Endothelial cell (in vitro differentiated cells): Measurements from ENCODE around the gene CDSN. TPM values are rescaled to one million over a fixed set of nuclear protein-coding genes. Genes with fewer than 3 reads are reported as not detected.

Source experiments
- DNase-seq: peaks from one replicate; pipeline ENCODE4 v3.0.0; 2021; ENCODE audit warnings: low spot score
- H3K27ac Mint-ChIP-seq: one replicate; pipeline ENCODE4 v1.8.0; 2021; ENCODE audit warnings: mixed read lengths, inconsistent platforms; ENCODE audit not compliant: unreplicated experiment
- H3K27me3 Mint-ChIP-seq: one replicate; pipeline ENCODE4 v1.8.0; 2021; ENCODE audit warnings: mild to moderate bottlenecking, moderate library complexity, mixed read lengths, inconsistent platforms; ENCODE audit not compliant: unreplicated experiment
- H3K36me3 Mint-ChIP-seq: one replicate; pipeline ENCODE4 v1.8.0; 2021; ENCODE audit warnings: mild to moderate bottlenecking, low read depth, mixed read lengths, inconsistent platforms; ENCODE audit not compliant: unreplicated experiment
- H3K4me1 Mint-ChIP-seq: one replicate; pipeline ENCODE4 v1.8.0; 2021; ENCODE audit warnings: mild to moderate bottlenecking, mixed read lengths, inconsistent platforms; ENCODE audit not compliant: unreplicated experiment
- H3K4me3 Mint-ChIP-seq: one replicate; pipeline ENCODE4 v1.8.0; 2021; ENCODE audit warnings: mild to moderate bottlenecking, mixed read lengths, inconsistent platforms; ENCODE audit not compliant: unreplicated experiment
- H3K9me3 Mint-ChIP-seq: one replicate; pipeline ENCODE4 v1.8.0; 2021; ENCODE audit warnings: mixed read lengths, inconsistent platforms; ENCODE audit not compliant: unreplicated experiment
- CTCF ChIP-seq: fragments of 200-600 bp; sonication (generic); IDR thresholded peaks from one replicate; pipeline ENCODE4 v1.5.0; 2021; ENCODE audit warnings: antibody characterized with exemption; ENCODE audit not compliant: unreplicated experiment
- total RNA-seq: library from RNA; stranded (reverse); fragmentation: NEBNext Ultra II Directional; extraction: Animal tissue kit (Norgen Biotek cat#: 25700); gene quantifications from one replicate; pipeline ENCODE4 v1.2.1, GENCODE V29; 2021; ENCODE audit not compliant: unreplicated experiment

Gene CDSN
- total RNA-seq, 1 donor from 2014 or later, result not detected

DNA sequence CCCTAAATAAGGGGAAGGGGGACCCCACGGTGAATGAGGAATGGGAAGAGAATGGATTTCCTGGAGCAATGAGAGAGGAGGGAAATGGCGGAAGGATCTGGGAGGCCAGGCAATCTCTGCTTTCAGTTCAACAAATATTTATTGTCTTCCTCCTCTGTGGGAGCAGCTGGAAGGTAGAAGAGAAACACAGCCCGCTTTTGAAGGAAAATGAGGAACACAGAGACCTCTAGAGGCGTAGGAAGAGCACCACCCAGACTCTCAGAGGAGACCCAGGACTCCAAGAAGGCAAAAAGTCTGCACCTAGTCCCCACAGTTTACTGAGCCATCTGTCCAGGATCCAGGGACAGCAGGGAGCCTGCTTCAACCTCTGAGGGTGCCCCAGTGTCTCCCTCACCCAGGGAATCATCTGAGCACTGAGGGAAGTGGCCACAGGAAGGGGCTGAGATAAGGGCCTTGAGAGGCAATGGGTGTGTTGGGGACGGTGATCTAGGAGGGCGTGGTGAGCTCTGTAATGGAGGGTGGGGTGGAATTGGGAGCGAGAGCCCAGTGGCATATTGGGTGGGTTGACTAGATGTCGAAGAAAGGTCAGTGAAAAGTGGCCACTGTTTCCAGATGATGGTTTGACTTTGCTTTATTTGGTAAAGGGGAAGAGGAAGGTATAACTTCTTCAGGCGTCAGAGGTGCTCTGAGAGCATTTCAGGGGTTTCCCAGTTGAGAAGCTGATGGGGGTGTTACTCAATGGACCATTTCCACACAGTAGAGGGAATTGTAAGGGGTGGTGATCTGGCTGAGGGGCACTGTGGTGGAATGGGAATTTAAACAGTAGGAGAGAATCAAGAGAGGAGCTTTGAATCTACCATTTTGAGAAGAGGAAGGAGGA is 5.0 kb downstream of the CDSN start:
- Mint-ChIP-seq H3K9me3 (no peaks in the 10 kb centered on the region), H3K36me3 (no peaks in the 10 kb centered on the region), H3K27ac (peak overlapping the region; percentile 82), H3K4me1 (peaks cover 12% of the 10 kb centered on the region), H3K27me3 (peaks cover 17% of the 10 kb centered on the region), H3K4me3 (no peak overlapping the region)
- no peak for TF ChIP-seq CTCF
- no peak for DNase-seq

- Mint-ChIP-seq H3K4me1 (peaks cover 12% of the 10 kb centered on the region), H3K27me3 (peaks cover 21% of the 10 kb centered on the region), H3K36me3 (no peaks in the 10 kb centered on the region), H3K27ac (peak within 1 kb of the TSS; percentile 82), H3K4me3 (no peak within 1 kb of the TSS), H3K9me3 (no peaks in the 10 kb centered on the region)
- no peak for DNase-seq
- TF ChIP-seq CTCF, result no peak
These were observed 5.7 kb downstream of the CDSN start, which contains the start of gene PSORS1C1 for GRCh38 chr6:31114541-31114878. TSS of gene PSORS1C1 (plus strand) at chr6:31114800. CDS start at chr6:31129633, 14,833 bp downstream.

DNA sequence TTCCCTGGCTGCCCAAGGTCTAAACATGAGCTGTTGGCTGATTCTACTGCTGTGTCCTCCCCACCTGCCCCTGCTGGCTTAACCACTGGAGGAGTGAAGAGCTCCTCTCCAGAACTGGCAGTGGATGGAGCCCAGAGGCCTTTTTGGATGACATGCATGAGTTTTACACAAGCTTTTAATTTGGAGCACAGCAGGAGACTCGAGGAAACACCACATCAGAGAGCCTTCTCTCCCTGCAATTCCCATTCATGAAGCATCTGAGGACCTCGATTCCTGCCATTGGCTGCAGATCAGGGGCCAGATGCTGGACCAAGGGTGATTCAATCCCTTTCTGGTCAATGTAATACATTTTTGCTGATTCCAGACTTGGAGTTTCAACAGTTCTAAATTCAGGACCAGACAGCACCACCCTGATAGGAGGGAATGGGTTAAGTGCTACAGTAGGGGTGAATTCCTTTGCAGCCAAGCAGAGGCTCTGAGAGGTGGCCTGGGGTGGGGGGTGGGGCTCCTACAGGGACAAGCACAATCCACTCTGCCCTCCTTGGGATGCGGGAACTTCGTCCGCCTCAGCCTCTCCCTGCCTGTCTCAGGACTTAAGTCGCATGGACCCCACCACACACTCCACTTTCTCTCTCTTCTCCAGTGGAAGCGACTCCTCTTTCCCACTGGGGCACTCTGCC is 6.2 kb downstream of the CDSN start:
- Mint-ChIP-seq H3K27me3 (peaks cover 21% of the 10 kb centered on the region), H3K4me1 (peaks cover 12% of the 10 kb centered on the region), H3K9me3 (no peaks in the 10 kb centered on the region), H3K4me3 (no peak overlapping the region), H3K36me3 (no peaks in the 10 kb centered on the region), H3K27ac (no peak overlapping the region)
- no peak for TF ChIP-seq CTCF
- DNase-seq, result no peak

DNA sequence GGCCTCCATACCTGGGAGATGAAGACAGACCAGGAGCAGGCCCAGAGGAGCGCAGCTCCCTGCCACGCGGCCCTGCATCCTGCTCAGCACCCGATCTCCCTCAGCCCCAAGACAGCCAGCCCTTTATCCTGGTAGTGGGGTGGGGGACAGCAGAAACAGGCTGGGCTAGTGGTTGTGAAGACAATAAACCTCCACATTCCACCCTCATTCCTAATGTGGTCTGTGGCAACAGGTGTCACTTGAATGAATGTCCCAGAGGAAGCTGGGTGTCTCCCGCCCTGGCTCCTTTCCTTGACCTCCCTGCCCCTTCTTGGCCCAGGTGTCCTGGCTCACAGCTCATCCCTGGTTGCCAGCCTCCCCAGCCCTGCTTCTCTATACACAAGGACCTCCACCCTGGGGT is 7.8 kb downstream of the CDSN start, which contains the start of gene C6orf15:
Gene C6orf15, minus strand, starts transcription at position 98 of the 400 bp plus-strand sequence. Its CDS starts 20 bp downstream, at position 78.
- DNase-seq, result no peak
- Mint-ChIP-seq H3K4me3 (no peak within 1 kb of the TSS), H3K9me3 (no peaks in the 10 kb centered on the region), H3K27ac (no peak within 1 kb of the TSS), H3K27me3 (peaks cover 18% of the 10 kb centered on the region), H3K4me1 (peaks cover 12% of the 10 kb centered on the region), H3K36me3 (no peaks in the 10 kb centered on the region)
- TF ChIP-seq CTCF, result no peak

DNA sequence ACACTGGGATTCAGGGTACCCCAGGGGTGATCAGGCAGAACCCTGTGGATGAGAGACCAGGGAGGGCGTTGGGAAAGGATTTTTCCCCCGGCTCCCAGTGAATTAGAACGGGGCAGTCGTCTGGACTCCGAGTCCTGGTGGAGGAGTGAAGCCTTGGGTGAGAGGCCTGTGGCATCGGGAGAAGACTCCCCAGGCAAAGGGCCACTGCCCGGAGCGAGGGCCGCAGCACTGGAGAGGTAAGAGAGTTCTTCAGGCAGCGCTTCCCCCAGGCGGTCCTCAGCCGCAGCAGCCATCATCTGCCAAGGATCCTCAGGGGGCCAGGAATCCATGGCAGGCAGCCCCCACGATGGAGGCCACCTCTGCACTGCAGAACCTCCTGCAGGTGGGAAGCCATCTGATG is 8.5 kb downstream of the CDSN start:
- no peak for TF ChIP-seq CTCF
- H3K4me1 Mint-ChIP-seq, result peaks cover 12% of the 10 kb centered on the region
- no peak overlapping the region for H3K27ac Mint-ChIP-seq
- H3K9me3 Mint-ChIP-seq, result no peaks in the 10 kb centered on the region
- H3K4me3 Mint-ChIP-seq, result no peak overlapping the region
- no peaks in the 10 kb centered on the region for H3K36me3 Mint-ChIP-seq
- DNase-seq, result no peak
- H3K27me3 Mint-ChIP-seq, result peaks cover 18% of the 10 kb centered on the region
